ENCODE measurements around the gene SERHL2.
"Not testable (repeated sequence)": the region's sequence is repeated elsewhere in the genome, so short reads cannot be mapped to it uniquely, and the experiment has no call there.

The SERHL2 gene

GRCh38 chr22:42561856-42562255 is 8.1 kb downstream of the SERHL2 start:
- Histone ChIP-seq H3F3A (ENCODE audit: low read depth) (no peaks in the 10 kb centered on the region), H3K9ac (ENCODE audit: low read depth, low read length, poor library complexity, severe bottlenecking) (no peak overlapping the region), H4K20me1 (ENCODE audit: insufficient read depth, low read length, poor library complexity, severe bottlenecking) (no peaks in the 10 kb centered on the region), H3K9me2 (replicated peaks; ENCODE audit: low read depth, low read length) (no peaks in the 10 kb centered on the region), H2AFZ (ENCODE audit: low read length) (no peak overlapping the region), H3K79me2 (ENCODE audit: insufficient read depth, low read length) (no peaks in the 10 kb centered on the region), H3K4me3 (ENCODE audit: low read length, poor library complexity, severe bottlenecking) (no peak overlapping the region), H3K27me3 (ENCODE audit: insufficient read depth, low read length, poor library complexity, severe bottlenecking) (no peaks in the 10 kb centered on the region), H3K4me1 (ENCODE audit: insufficient read depth, low read length, poor library complexity, severe bottlenecking) (no peaks in the 10 kb centered on the region), H3K4me2 (ENCODE audit: low read depth, low read length, poor library complexity, severe bottlenecking) (no peak overlapping the region), H3K36me3 (ENCODE audit: insufficient read depth, low read length) (no peaks in the 10 kb centered on the region), H3K9me3 (ENCODE audit: insufficient read depth, low read depth, low read length) (no peaks in the 10 kb centered on the region)
- no peak for TF ChIP-seq EZH2phosphoT487 (IDR thresholded peaks at IDR 0.05; ENCODE audit: borderline replicate concordance)
- TF ChIP-seq CTCF (conservative IDR thresholded peaks at IDR 0.05; ENCODE audit: low read length), result no peak

- Histone ChIP-seq H3F3A (ENCODE audit: low read depth) (no peaks in the 10 kb centered on the region), H3K4me2 (ENCODE audit: low read depth, low read length, poor library complexity, severe bottlenecking) (no peak overlapping the region), H3K9ac (ENCODE audit: low read depth, low read length, poor library complexity, severe bottlenecking) (no peak overlapping the region)
These were observed 8.5 kb downstream of the SERHL2 start for GRCh38 chr22:42562279-42562678.

GRCh38 chr22:42562684-42563083 is 8.9 kb downstream of the SERHL2 start:
- no peak overlapping the region for H3K4me3 ChIP-seq (ENCODE audit: low read length, poor library complexity, severe bottlenecking)
- no peak overlapping the region for H2AFZ ChIP-seq (ENCODE audit: low read length)
- TF ChIP-seq EZH2phosphoT487 (IDR thresholded peaks at IDR 0.05; ENCODE audit: borderline replicate concordance), result no peak
- no peak for TF ChIP-seq CTCF (conservative IDR thresholded peaks at IDR 0.05; ENCODE audit: low read length)
- H3F3A ChIP-seq (ENCODE audit: low read depth), result no peaks in the 10 kb centered on the region
- H3K4me2 ChIP-seq (ENCODE audit: low read depth, low read length, poor library complexity, severe bottlenecking), result no peak overlapping the region
- no peaks in the 10 kb centered on the region for H3K27me3 ChIP-seq (ENCODE audit: insufficient read depth, low read length, poor library complexity, severe bottlenecking)
- no peaks in the 10 kb centered on the region for H3K9me3 ChIP-seq (ENCODE audit: insufficient read depth, low read depth, low read length)
- H3K9me2 ChIP-seq (replicated peaks; ENCODE audit: low read depth, low read length), result no peaks in the 10 kb centered on the region
- no peak overlapping the region for H3K9ac ChIP-seq (ENCODE audit: low read depth, low read length, poor library complexity, severe bottlenecking)
- H3K79me2 ChIP-seq (ENCODE audit: insufficient read depth, low read length), result no peaks in the 10 kb centered on the region
- no peaks in the 10 kb centered on the region for H3K36me3 ChIP-seq (ENCODE audit: insufficient read depth, low read length)
- H3K4me1 ChIP-seq (ENCODE audit: insufficient read depth, low read length, poor library complexity, severe bottlenecking), result no peaks in the 10 kb centered on the region
- no peaks in the 10 kb centered on the region for H4K20me1 ChIP-seq (ENCODE audit: insufficient read depth, low read length, poor library complexity, severe bottlenecking)

More at GRCh38 chr22:42562279-42562678, 8.5 kb downstream of the SERHL2 start:
- Histone ChIP-seq H4K20me1 (ENCODE audit: insufficient read depth, low read length, poor library complexity, severe bottlenecking) (no peaks in the 10 kb centered on the region), H3K27me3 (ENCODE audit: insufficient read depth, low read length, poor library complexity, severe bottlenecking) (no peaks in the 10 kb centered on the region), H3K9me3 (ENCODE audit: insufficient read depth, low read depth, low read length) (no peaks in the 10 kb centered on the region), H3K36me3 (ENCODE audit: insufficient read depth, low read length) (no peaks in the 10 kb centered on the region), H2AFZ (ENCODE audit: low read length) (no peak overlapping the region), H3K4me1 (ENCODE audit: insufficient read depth, low read length, poor library complexity, severe bottlenecking) (no peaks in the 10 kb centered on the region), H3K79me2 (ENCODE audit: insufficient read depth, low read length) (no peaks in the 10 kb centered on the region), H3K9me2 (replicated peaks; ENCODE audit: low read depth, low read length) (no peaks in the 10 kb centered on the region), H3K4me3 (ENCODE audit: low read length, poor library complexity, severe bottlenecking) (no peak overlapping the region)
- TF ChIP-seq CTCF (conservative IDR thresholded peaks at IDR 0.05; ENCODE audit: low read length) (no peak), EZH2phosphoT487 (IDR thresholded peaks at IDR 0.05; ENCODE audit: borderline replicate concordance) (no peak)

- not testable (repeated sequence) for H3K4me2 ChIP-seq (ENCODE audit: low read depth, low read length, poor library complexity, severe bottlenecking); H3K27me3 ChIP-seq (ENCODE audit: insufficient read depth, low read length, poor library complexity, severe bottlenecking); H3K9me3 ChIP-seq (ENCODE audit: insufficient read depth, low read depth, low read length); H3K79me2 ChIP-seq (ENCODE audit: insufficient read depth, low read length); H3K36me3 ChIP-seq (ENCODE audit: insufficient read depth, low read length); H3K9me2 ChIP-seq (replicated peaks; ENCODE audit: low read depth, low read length); H4K20me1 ChIP-seq (ENCODE audit: insufficient read depth, low read length, poor library complexity, severe bottlenecking); H3F3A ChIP-seq (ENCODE audit: low read depth); H3K9ac ChIP-seq (ENCODE audit: low read depth, low read length, poor library complexity, severe bottlenecking); H3K4me1 ChIP-seq (ENCODE audit: insufficient read depth, low read length, poor library complexity, severe bottlenecking); H2AFZ ChIP-seq (ENCODE audit: low read length); H3K4me3 ChIP-seq (ENCODE audit: low read length, poor library complexity, severe bottlenecking)
These were observed 10.2 kb downstream of the SERHL2 start for GRCh38 chr22:42563943-42564342.

Data from Loucy (cell line).